ENCODE results near the gene ABI2.

The ABI2 gene

DNA sequence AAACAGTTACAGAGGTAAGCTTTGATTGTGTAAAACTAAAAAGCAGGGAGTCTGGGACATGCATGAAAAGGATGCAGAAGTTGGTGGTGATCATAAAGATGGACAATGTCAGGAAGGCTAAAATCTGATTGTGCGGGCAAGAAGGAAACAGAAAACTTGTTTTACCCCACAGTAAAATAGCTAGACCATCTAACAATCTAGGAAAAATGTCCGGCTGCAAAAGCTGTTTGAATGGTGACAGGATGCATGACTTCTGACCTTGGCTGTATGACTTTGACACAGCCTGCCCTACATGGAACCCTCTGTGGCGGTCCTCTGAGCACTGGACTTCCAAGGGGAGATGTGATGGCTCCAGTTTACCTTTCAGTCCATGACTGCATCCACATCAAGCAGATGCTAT lies 113.3 kb downstream of the ABI2 start:
- no peak overlapping the region for H2AFZ ChIP-seq (ENCODE audit: low read length)
- H3K4me3 ChIP-seq (ENCODE audit: low read length, poor library complexity, severe bottlenecking) = no peak overlapping the region
- no peak for TF ChIP-seq EZH2phosphoT487 (IDR thresholded peaks at IDR 0.05; ENCODE audit: borderline replicate concordance)
- TF ChIP-seq, protein P1, sequence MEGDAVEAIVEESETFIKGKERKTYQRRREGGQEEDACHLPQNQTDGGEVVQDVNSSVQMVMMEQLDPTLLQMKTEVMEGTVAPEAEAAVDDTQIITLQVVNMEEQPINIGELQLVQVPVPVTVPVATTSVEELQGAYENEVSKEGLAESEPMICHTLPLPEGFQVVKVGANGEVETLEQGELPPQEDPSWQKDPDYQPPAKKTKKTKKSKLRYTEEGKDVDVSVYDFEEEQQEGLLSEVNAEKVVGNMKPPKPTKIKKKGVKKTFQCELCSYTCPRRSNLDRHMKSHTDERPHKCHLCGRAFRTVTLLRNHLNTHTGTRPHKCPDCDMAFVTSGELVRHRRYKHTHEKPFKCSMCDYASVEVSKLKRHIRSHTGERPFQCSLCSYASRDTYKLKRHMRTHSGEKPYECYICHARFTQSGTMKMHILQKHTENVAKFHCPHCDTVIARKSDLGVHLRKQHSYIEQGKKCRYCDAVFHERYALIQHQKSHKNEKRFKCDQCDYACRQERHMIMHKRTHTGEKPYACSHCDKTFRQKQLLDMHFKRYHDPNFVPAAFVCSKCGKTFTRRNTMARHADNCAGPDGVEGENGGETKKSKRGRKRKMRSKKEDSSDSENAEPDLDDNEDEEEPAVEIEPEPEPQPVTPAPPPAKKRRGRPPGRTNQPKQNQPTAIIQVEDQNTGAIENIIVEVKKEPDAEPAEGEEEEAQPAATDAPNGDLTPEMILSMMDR (conservative IDR thresholded peaks at IDR 0.05; ENCODE audit: low read length) = no peak
- H3K9me3 ChIP-seq (ENCODE audit: insufficient read depth, low read depth, low read length) = no peaks in the 10 kb centered on the region
- H4K20me1 ChIP-seq (ENCODE audit: insufficient read depth, low read length, poor library complexity, severe bottlenecking) = no peaks in the 10 kb centered on the region
- H3K36me3 ChIP-seq (ENCODE audit: insufficient read depth, low read length) = no peaks in the 10 kb centered on the region
- no peaks in the 10 kb centered on the region for H3K79me2 ChIP-seq (ENCODE audit: insufficient read depth, low read length)
- H3F3A ChIP-seq (ENCODE audit: low read depth) = no peaks in the 10 kb centered on the region
- no peak overlapping the region for H3K4me2 ChIP-seq (ENCODE audit: low read depth, low read length, poor library complexity, severe bottlenecking)
- H3K27me3 ChIP-seq (ENCODE audit: insufficient read depth, low read length, poor library complexity, severe bottlenecking) = no peaks in the 10 kb centered on the region
- no peaks in the 10 kb centered on the region for H3K9me2 ChIP-seq (replicated peaks; ENCODE audit: low read depth, low read length)
- H3K4me1 ChIP-seq (ENCODE audit: insufficient read depth, low read length, poor library complexity, severe bottlenecking) = no peaks in the 10 kb centered on the region
- H3K9ac ChIP-seq (ENCODE audit: low read depth, low read length, poor library complexity, severe bottlenecking) = no peak overlapping the region

DNA sequence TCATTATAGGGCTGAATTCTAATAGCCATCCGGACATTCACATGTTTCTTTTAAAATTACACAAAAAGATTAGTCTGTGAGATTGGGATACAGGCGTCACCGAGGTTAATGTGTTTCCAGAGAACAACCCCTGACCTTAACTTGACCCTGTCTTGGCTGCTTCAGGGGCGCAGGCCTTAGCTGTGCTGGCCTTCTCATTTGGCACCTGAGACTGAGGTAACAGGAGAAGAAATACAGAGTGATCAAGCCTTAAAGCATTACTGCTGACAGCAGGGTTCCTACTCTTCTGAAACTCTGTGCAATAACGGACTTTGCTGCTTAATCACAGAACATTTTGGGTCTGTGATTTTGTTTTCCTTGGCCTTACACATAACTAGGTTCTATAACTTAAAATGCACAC lies 114.3 kb downstream of the ABI2 start:
- H3K79me2 ChIP-seq (ENCODE audit: insufficient read depth, low read length) = no peaks in the 10 kb centered on the region

DNA sequence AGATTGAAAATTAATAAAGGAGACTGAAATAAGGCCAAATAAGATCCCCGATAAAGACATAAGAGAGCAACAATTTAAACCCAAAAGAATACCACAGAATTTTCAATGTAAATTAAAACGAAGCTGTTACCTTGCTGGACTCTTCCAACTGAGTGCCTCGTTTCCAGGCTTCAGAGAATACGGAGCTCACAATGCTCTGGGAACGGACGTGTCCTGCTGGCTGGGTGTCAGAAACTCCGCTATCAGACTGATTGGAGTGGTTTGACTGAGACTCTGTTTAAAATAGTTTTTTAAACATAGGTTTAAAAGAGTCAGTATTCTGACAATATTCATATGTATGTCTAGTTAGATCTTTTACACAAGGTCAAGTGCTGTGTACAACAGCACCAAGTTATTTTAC lies 116.5 kb downstream of the ABI2 start:
- H2AFZ ChIP-seq (ENCODE audit: low read length) = no peak overlapping the region
- no peaks in the 10 kb centered on the region for H3K27me3 ChIP-seq (ENCODE audit: insufficient read depth, low read length, poor library complexity, severe bottlenecking)
- H3K4me2 ChIP-seq (ENCODE audit: low read depth, low read length, poor library complexity, severe bottlenecking) = no peak overlapping the region
- H3K9ac ChIP-seq (ENCODE audit: low read depth, low read length, poor library complexity, severe bottlenecking) = no peak overlapping the region
- H3K4me3 ChIP-seq (ENCODE audit: low read length, poor library complexity, severe bottlenecking) = no peak overlapping the region
- TF ChIP-seq, protein P1 (conservative IDR thresholded peaks at IDR 0.05; ENCODE audit: low read length) = no peak
- TF ChIP-seq EZH2phosphoT487 (IDR thresholded peaks at IDR 0.05; ENCODE audit: borderline replicate concordance) = no peak
- H3K4me1 ChIP-seq (ENCODE audit: insufficient read depth, low read length, poor library complexity, severe bottlenecking) = no peaks in the 10 kb centered on the region
- no peaks in the 10 kb centered on the region for H3K36me3 ChIP-seq (ENCODE audit: insufficient read depth, low read length)
- H3F3A ChIP-seq (ENCODE audit: low read depth) = no peaks in the 10 kb centered on the region
- H3K9me3 ChIP-seq (ENCODE audit: insufficient read depth, low read depth, low read length) = no peaks in the 10 kb centered on the region
- no peaks in the 10 kb centered on the region for H3K79me2 ChIP-seq (ENCODE audit: insufficient read depth, low read length)
- H4K20me1 ChIP-seq (ENCODE audit: insufficient read depth, low read length, poor library complexity, severe bottlenecking) = no peaks in the 10 kb centered on the region
- H3K9me2 ChIP-seq (replicated peaks; ENCODE audit: low read depth, low read length) = no peaks in the 10 kb centered on the region

More for the DNA sequence above, 114.3 kb downstream of the ABI2 start:
- no peak overlapping the region for H2AFZ ChIP-seq (ENCODE audit: low read length)
- no peaks in the 10 kb centered on the region for H3K27me3 ChIP-seq (ENCODE audit: insufficient read depth, low read length, poor library complexity, severe bottlenecking)
- no peaks in the 10 kb centered on the region for H4K20me1 ChIP-seq (ENCODE audit: insufficient read depth, low read length, poor library complexity, severe bottlenecking)
- no peaks in the 10 kb centered on the region for H3F3A ChIP-seq (ENCODE audit: low read depth)
- H3K9ac ChIP-seq (ENCODE audit: low read depth, low read length, poor library complexity, severe bottlenecking) = no peak overlapping the region
- H3K4me3 ChIP-seq (ENCODE audit: low read length, poor library complexity, severe bottlenecking) = no peak overlapping the region
- H3K4me2 ChIP-seq (ENCODE audit: low read depth, low read length, poor library complexity, severe bottlenecking) = no peak overlapping the region
- TF ChIP-seq EZH2phosphoT487 (IDR thresholded peaks at IDR 0.05; ENCODE audit: borderline replicate concordance) = no peak
- TF ChIP-seq, protein P1 (conservative IDR thresholded peaks at IDR 0.05; ENCODE audit: low read length) = no peak
- no peaks in the 10 kb centered on the region for H3K4me1 ChIP-seq (ENCODE audit: insufficient read depth, low read length, poor library complexity, severe bottlenecking)
- no peaks in the 10 kb centered on the region for H3K36me3 ChIP-seq (ENCODE audit: insufficient read depth, low read length)
- no peaks in the 10 kb centered on the region for H3K9me3 ChIP-seq (ENCODE audit: insufficient read depth, low read depth, low read length)
- H3K9me2 ChIP-seq (replicated peaks; ENCODE audit: low read depth, low read length) = no peaks in the 10 kb centered on the region

All from Loucy (cell line).